ENCODE results near the gene CCDC70. TPM values are rescaled to one million over a fixed set of nuclear protein-coding genes. Genes with fewer than 3 reads are reported as not detected.

CCDC70 gene
- total RNA-seq, 1 donor from 2014 or later, result not detected

GRCh38 chr13:51845574-51846318, 16.0 kb upstream of the CCDC70 start:
- intact Hi-C loops (cut with DNase I), result no loop called here
- Histone ChIP-seq H3K36me3 (no peaks in the 10 kb centered on the region), H3K27ac (no peak overlapping the region), H3K27me3 (no peaks in the 10 kb centered on the region), H3K4me3 (no peak overlapping the region), H3K9me3 (no peaks in the 10 kb centered on the region), H3K4me1 (no peaks in the 10 kb centered on the region)
- TF ChIP-seq POLR2AphosphoS5 (IDR thresholded peaks at IDR 0.05; ENCODE audit: insufficient read depth in 1 of 2, low read depth in 1 of 2) (no peak), POLR2A (IDR thresholded peaks at IDR 0.05) (no peak), CTCF (IDR thresholded peaks at IDR 0.05) (no peak)
- peak in 1 of 2 donors; percentile 70 for DNase-seq (ENCODE audit: extremely low spot score in 2 of 2)

- intact Hi-C loops (cut with DNase I), result no loop called here
- Histone ChIP-seq H3K4me1 (no peaks in the 10 kb centered on the region), H3K36me3 (no peaks in the 10 kb centered on the region), H3K9me3 (no peaks in the 10 kb centered on the region), H3K27ac (no peak overlapping the region), H3K27me3 (no peaks in the 10 kb centered on the region), H3K4me3 (no peak overlapping the region)
- no peak for TF ChIP-seq POLR2AphosphoS5 (IDR thresholded peaks at IDR 0.05; ENCODE audit: insufficient read depth in 1 of 2, low read depth in 1 of 2)
- TF ChIP-seq CTCF (IDR thresholded peaks at IDR 0.05), result no peak
- no peak for TF ChIP-seq POLR2A (IDR thresholded peaks at IDR 0.05)
- no peak for DNase-seq (ENCODE audit: extremely low spot score in 2 of 2)
These were observed 15.0 kb upstream of the CCDC70 start for GRCh38 chr13:51846756-51847155.

DNA sequence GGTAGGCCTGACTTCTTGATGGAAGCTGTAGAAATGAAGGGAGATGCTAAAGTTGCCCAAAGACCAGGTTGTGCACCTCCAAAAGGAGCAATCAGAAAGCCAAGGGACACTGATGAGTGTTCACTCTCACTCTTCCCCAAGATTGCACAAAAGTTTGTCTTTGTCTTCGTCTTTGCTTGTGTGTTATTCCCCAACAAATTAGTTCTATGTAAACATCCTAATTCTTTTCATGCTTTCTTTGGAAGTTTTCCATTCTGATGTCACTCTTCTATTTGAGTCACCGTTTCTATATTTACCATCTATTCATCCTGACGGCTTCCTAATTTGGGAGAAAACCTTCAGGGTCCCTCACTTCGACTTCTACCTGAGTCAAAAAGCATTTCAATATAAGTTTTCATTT, 13.1 kb upstream of the CCDC70 start:
- no peaks in the 10 kb centered on the region for H3K27me3 ChIP-seq
- H3K9me3 ChIP-seq, result no peaks in the 10 kb centered on the region
- H3K4me1 ChIP-seq, result no peaks in the 10 kb centered on the region
- no peak for DNase-seq (ENCODE audit: extremely low spot score in 2 of 2)
- intact Hi-C loops (cut with DNase I), result no loop called here
- H3K27ac ChIP-seq, result no peak overlapping the region
- TF ChIP-seq POLR2A (IDR thresholded peaks at IDR 0.05) (no peak), CTCF (IDR thresholded peaks at IDR 0.05) (no peak), POLR2AphosphoS5 (IDR thresholded peaks at IDR 0.05; ENCODE audit: insufficient read depth in 1 of 2, low read depth in 1 of 2) (no peak)
- no peaks in the 10 kb centered on the region for H3K36me3 ChIP-seq
- no peak overlapping the region for H3K4me3 ChIP-seq

GRCh38 chr13:51849145-51850101, 12.3 kb upstream of the CCDC70 start:
- H3K27me3 ChIP-seq, result no peaks in the 10 kb centered on the region
- H3K9me3 ChIP-seq, result no peaks in the 10 kb centered on the region
- TF ChIP-seq CTCF (IDR thresholded peaks at IDR 0.05), result peak in 1 of 3 experiments; percentile 5
- TF ChIP-seq POLR2A (IDR thresholded peaks at IDR 0.05), result no peak
- H3K36me3 ChIP-seq, result no peaks in the 10 kb centered on the region
- H3K4me1 ChIP-seq, result no peaks in the 10 kb centered on the region
- peak in 1 of 2 donors; percentile 56 for DNase-seq (ENCODE audit: extremely low spot score in 2 of 2)
- H3K4me3 ChIP-seq, result no peak overlapping the region
- intact Hi-C loops (cut with DNase I), result no loop called here
- no peak overlapping the region for H3K27ac ChIP-seq

Data from vagina (tissue), 2 donors.